DMS114 treated with DMSO at 0.1 percent for 48 hours (cell line): ENCODE data around the gene SAT2.

Experiments used
- DNase-seq: peaks from one replicate; lab custom pipeline; 2025; ENCODE audit not compliant: unreplicated experiment; lab: John Stamatoyannopoulos, UW

Gene SAT2

GRCh38 chr17:7576432-7576937 is 51.1 kb downstream of the SAT2 start:
- DNase-seq, result no peak
